ENCODE results near the gene EFNA5. TPM values are rescaled to one million over a fixed set of nuclear protein-coding genes. Genes with fewer than 3 reads are reported as not detected.

Gene EFNA5
- total RNA-seq, 1 experiment from 2014 or later, result 42.7 TPM

- H4K20me1 ChIP-seq (ENCODE audit: insufficient read depth), result peaks cover 31% of the 10 kb centered on the region
- H3K4me2 ChIP-seq, result no peak overlapping the region
- no peak for DNase-seq
- POLR2A ChIA-PET (ENCODE audit: unreplicated experiment), result interaction anchor here (0.6 kb wide), 1 partner anchor 29 kb away, joined by 3 read pairs; no protein-coding TSS in a partner anchor
- intact Hi-C loops (cut with micrococcal nuclease; ENCODE audit: unreplicated experiment), result no loop called here
- peaks cover 96% of the 10 kb centered on the region for H3K79me2 ChIP-seq (ENCODE audit: low read depth)
- H3F3A ChIP-seq (ENCODE audit: insufficient read depth, low read depth), result peaks cover 7% of the 10 kb centered on the region; the same call in 1 of the 2 replicates
- H3K36me3 ChIP-seq (ENCODE audit: low read depth), result peaks cover 24% of the 10 kb centered on the region
- no peaks in the 10 kb centered on the region for H3K9me2 ChIP-seq (ENCODE audit: insufficient read depth)
- CTCF ChIA-PET, result no interaction called here
- H3K27me3 ChIP-seq (ENCODE audit: insufficient read depth, low read depth), result no peaks in the 10 kb centered on the region
- no peak overlapping the region for H3K4me3 ChIP-seq
- H3K4me1 ChIP-seq (replicated peaks; ENCODE audit: insufficient read depth), result no peaks in the 10 kb centered on the region
- BruUV-seq (replicated peaks), result no TSS peak
- no peak overlapping the region for H3K27ac ChIP-seq
- H3K9me3 ChIP-seq (ENCODE audit: insufficient read depth, low read depth), result no peaks in the 10 kb centered on the region
- H2AFZ ChIP-seq, result no peak overlapping the region
- no peak for TF ChIP-seq CTCF (conservative IDR thresholded peaks at IDR 0.05)
- no peak for TF ChIP-seq EZH2 (IDR thresholded peaks at IDR 0.05; ENCODE audit: low read depth)
Observed at GRCh38 chr5:107639990-107640389, 30.7 kb downstream of the EFNA5 start.

- Histone ChIP-seq H3K9me2 (ENCODE audit: insufficient read depth) (no peaks in the 10 kb centered on the region), H3K4me1 (replicated peaks; ENCODE audit: insufficient read depth) (no peaks in the 10 kb centered on the region), H3K79me2 (ENCODE audit: low read depth) (peaks cover 97% of the 10 kb centered on the region), H3K9me3 (ENCODE audit: insufficient read depth, low read depth) (no peaks in the 10 kb centered on the region), H4K20me1 (ENCODE audit: insufficient read depth) (peaks cover 32% of the 10 kb centered on the region), H2AFZ (no peak overlapping the region), H3K27ac (no peak overlapping the region), H3K4me3 (no peak overlapping the region), H3K27me3 (ENCODE audit: insufficient read depth, low read depth) (no peaks in the 10 kb centered on the region), H3K36me3 (ENCODE audit: low read depth) (peaks cover 23% of the 10 kb centered on the region), H3K4me2 (no peak overlapping the region), H3F3A (ENCODE audit: insufficient read depth, low read depth) (peaks cover 7% of the 10 kb centered on the region; the same call in 1 of the 2 replicates)
- DNase-seq, result no peak
- BruUV-seq (replicated peaks), result no TSS peak
- ChIA-PET CTCF (no interaction called here), POLR2A (ENCODE audit: unreplicated experiment) (interaction anchor here (0.6 kb wide), 1 partner anchor 187 kb away, joined by 3 read pairs; no protein-coding TSS in a partner anchor)
- TF ChIP-seq CTCF (conservative IDR thresholded peaks at IDR 0.05) (no peak), EZH2 (IDR thresholded peaks at IDR 0.05; ENCODE audit: low read depth) (no peak)
- intact Hi-C loops (cut with micrococcal nuclease; ENCODE audit: unreplicated experiment), result no loop called here
Observed at GRCh38 chr5:107636555-107636954, 34.2 kb downstream of the EFNA5 start.

- Histone ChIP-seq H3K27me3 (ENCODE audit: insufficient read depth, low read depth) (no peaks in the 10 kb centered on the region), H3K36me3 (ENCODE audit: low read depth) (peaks cover 20% of the 10 kb centered on the region), H2AFZ (no peak overlapping the region), H3K4me3 (no peak overlapping the region), H3K27ac (no peak overlapping the region), H3K9me3 (ENCODE audit: insufficient read depth, low read depth) (no peaks in the 10 kb centered on the region), H3K9me2 (ENCODE audit: insufficient read depth) (no peaks in the 10 kb centered on the region), H3K79me2 (ENCODE audit: low read depth) (peaks cover 97% of the 10 kb centered on the region), H3F3A (ENCODE audit: insufficient read depth, low read depth) (peaks cover 5% of the 10 kb centered on the region; the same call in 1 of the 2 replicates), H3K4me1 (replicated peaks; ENCODE audit: insufficient read depth) (peaks cover 2% of the 10 kb centered on the region; the same call in 1 of the 2 replicates), H4K20me1 (ENCODE audit: insufficient read depth) (peaks cover 31% of the 10 kb centered on the region), H3K4me2 (no peak overlapping the region)
- intact Hi-C loops (cut with micrococcal nuclease; ENCODE audit: unreplicated experiment), result no loop called here
- ChIA-PET CTCF (no interaction called here), POLR2A (ENCODE audit: unreplicated experiment) (interaction anchor here (0.6 kb wide), 1 partner anchor 187 kb away, joined by 3 read pairs; no protein-coding TSS in a partner anchor)
- no peak for TF ChIP-seq CTCF (conservative IDR thresholded peaks at IDR 0.05)
- BruUV-seq (replicated peaks), result no TSS peak
- DNase-seq, result no peak
Observed at GRCh38 chr5:107636068-107636467, 34.7 kb downstream of the EFNA5 start.

Measured in PC-9 (cell line).